IMR-90 (cell line): ENCODE results near the gene ATP6V0A4. TPM values are rescaled to one million over a fixed set of nuclear protein-coding genes. Genes with fewer than 3 reads are reported as not detected.

Experiments used
- ATAC-seq: fragments of 200-7000 bp; cut with Tn5 transposase; 2 replicates; pipeline ENCODE4 v1.9.1; 2020; ENCODE audit warnings: low read depth, mild to moderate bottlenecking, moderate library complexity
- BruUV-seq: library from RNA; stranded (reverse); fragments of 400-500 nt; replicated peaks from 2 replicates; lab custom pipeline; 2021; lab: Mats Ljungman, UMichigan
- CTCF ChIA-PET: fragments of 300-600 bp; formaldehyde crosslinking; extraction: SDS; loops from one replicate; lab custom pipeline; 2021; ENCODE audit warnings: antibody characterized with exemption; lab: Yijun Ruan, JAX
- POLR2A ChIA-PET: fragments of 300-600 bp; sonication (Branson Sonifier 250); formaldehyde crosslinking; loops from one replicate; lab custom pipeline; 2022; ENCODE audit warnings: antibody characterized with exemption; ENCODE audit not compliant: unreplicated experiment; lab: Charles Lee
- DNase-seq: peaks from one replicate; pipeline ENCODE4 v3.0.0; 2013
- H2AFZ ChIP-seq: replicated peaks from 2 replicates; pipeline ENCODE3; 2013; ENCODE audit warnings: low read length, mild to moderate bottlenecking; ENCODE audit not compliant: poor library complexity
- H2AK5ac ChIP-seq: 2 replicates; pipeline ENCODE4 v1.6.1; 2013; ENCODE audit warnings: low read depth, low read length, inconsistent platforms
- H2AK9ac ChIP-seq: replicated peaks from 2 replicates; pipeline ENCODE3; 2013; ENCODE audit warnings: mild to moderate bottlenecking, low read depth, low read length, moderate library complexity; ENCODE audit not compliant: poor library complexity
- H2BK120ac ChIP-seq: 2 replicates; pipeline ENCODE4 v1.6.1; 2013; ENCODE audit warnings: low read depth, low read length, inconsistent platforms
- H2BK15ac ChIP-seq: 3 replicates; pipeline ENCODE4 v1.6.1; 2013; ENCODE audit warnings: low read depth, low read length, inconsistent platforms
- H2BK20ac ChIP-seq: 2 replicates; pipeline ENCODE4 v1.6.1; 2013; ENCODE audit warnings: low read depth, mild to moderate bottlenecking, inconsistent platforms, low read length, moderate library complexity
- H2BK5ac ChIP-seq: 2 replicates; pipeline ENCODE4 v1.6.1; 2013; ENCODE audit warnings: mild to moderate bottlenecking, low read depth, low read length, inconsistent platforms; ENCODE audit not compliant: poor library complexity, severe bottlenecking
- H3K14ac ChIP-seq: replicated peaks from 2 replicates; pipeline ENCODE4 v1.6.1; 2013; ENCODE audit warnings: low read depth, low read length, inconsistent platforms
- H3K18ac ChIP-seq: 2 replicates; pipeline ENCODE4 v1.6.1; 2013; ENCODE audit warnings: low read depth, low read length, control low read depth
- H3K23ac ChIP-seq: 2 replicates; pipeline ENCODE4 v1.6.1; 2013; ENCODE audit warnings: low read depth, low read length, inconsistent platforms
- H3K27ac ChIP-seq: 2 replicates; pipeline ENCODE4 v1.5.1; 2013; ENCODE audit warnings: mild to moderate bottlenecking, control low read depth, low read length; ENCODE audit not compliant: insufficient read depth
- H3K27me3 ChIP-seq: 2 replicates; pipeline ENCODE4 v1.6.1; 2013; ENCODE audit warnings: low read length; ENCODE audit not compliant: control insufficient read depth, insufficient read depth
- H3K36me3 ChIP-seq: 2 replicates; pipeline ENCODE4 v1.6.1; 2013; ENCODE audit warnings: low read length, mixed read lengths; ENCODE audit not compliant: control insufficient read depth, insufficient read depth
- H3K4ac ChIP-seq: 2 replicates; pipeline ENCODE4 v1.6.1; 2013; ENCODE audit warnings: low read depth, low read length, inconsistent platforms
- H3K4me1 ChIP-seq: 2 replicates; pipeline ENCODE4 v1.6.1; 2013; ENCODE audit warnings: low read length, mixed read lengths; ENCODE audit not compliant: control insufficient read depth, insufficient read depth
- H3K4me2 ChIP-seq: 2 replicates; pipeline ENCODE4 v1.6.1; 2013; ENCODE audit warnings: low read depth, mild to moderate bottlenecking, control low read depth, low read length, moderate library complexity
- H3K4me3 ChIP-seq: 2 replicates; pipeline ENCODE4 v1.5.1; 2013; ENCODE audit warnings: low read depth, mild to moderate bottlenecking, control low read depth, low read length, moderate library complexity; ENCODE audit not compliant: insufficient read depth
- H3K56ac ChIP-seq: 2 replicates; pipeline ENCODE4 v1.6.1; 2013; ENCODE audit warnings: low read length, inconsistent platforms; ENCODE audit not compliant: insufficient read depth; ENCODE audit errors: extremely low read depth
- H3K79me1 ChIP-seq, 2 experiments: 2 replicates each; pipeline ENCODE4 v1.6.1; 2013; ENCODE audit warnings: low read length in 2 of 2, inconsistent platforms in 1 of 2, low read depth in 1 of 2
- H3K9ac ChIP-seq: 2 replicates; pipeline ENCODE4 v1.6.1; 2013; ENCODE audit warnings: low read depth, low read length, control low read depth
- H3K9me1 ChIP-seq: 2 replicates; pipeline ENCODE4 v1.6.1; 2013; ENCODE audit warnings: low read length, inconsistent platforms; ENCODE audit not compliant: insufficient read depth
- H3K9me3 ChIP-seq: 2 replicates; pipeline ENCODE4 v1.6.1; 2013; ENCODE audit warnings: low read length; ENCODE audit not compliant: control insufficient read depth, insufficient read depth
- H4K20me1 ChIP-seq: 2 replicates; pipeline ENCODE4 v1.6.1; 2013; ENCODE audit warnings: low read length, inconsistent platforms; ENCODE audit not compliant: insufficient read depth
- H4K5ac ChIP-seq: 2 replicates; pipeline ENCODE4 v1.6.1; 2013; ENCODE audit warnings: mild to moderate bottlenecking, low read depth, low read length, control low read depth
- H4K8ac ChIP-seq, 2 experiments: 2 replicates each; pipeline ENCODE4 v1.6.1; 2013; ENCODE audit warnings: low read depth in 2 of 2, low read length in 2 of 2, control low read depth in 1 of 2, inconsistent platforms in 1 of 2
- H4K91ac ChIP-seq: 2 replicates; pipeline ENCODE4 v1.6.1; 2013; ENCODE audit warnings: low read depth, low read length, inconsistent platforms; ENCODE audit not compliant: insufficient read depth
- CEBPB ChIP-seq: IDR thresholded peaks from 2 replicates; pipeline ENCODE4 v1.6.1; 2012; ENCODE audit warnings: low read depth, low read length, improper control_type of control experiment
- RAD21 ChIP-seq: IDR thresholded peaks from 2 replicates; pipeline ENCODE4 v1.6.1; 2012; ENCODE audit warnings: low read length, improper control_type of control experiment
- WGBS, 2 experiments: methylation state at CpG; one replicate each; pipeline versions ENCODE4 v1.1.5 to v1.1.7; 2013; ENCODE audit warnings: missing lambda C conversion rate in 2 of 2; ENCODE audit not compliant: insufficient read length in 1 of 2; ENCODE audit errors: extremely low coverage in 2 of 2; 5-methylcytosine and 5-hydroxymethylcytosine counted together
- dilution Hi-C: fragments of 300-500 bp; cut with HindIII; formaldehyde crosslinking; loops from one replicate; pipeline ENCODE4 v1.14.3; 2018; ENCODE audit warnings: low sequenced_read_pairs; ENCODE audit not compliant: unreplicated experiment
- in situ Hi-C: fragments of 300-500 bp; cut with MboI; formaldehyde crosslinking; loops from 3 replicates; pipeline ENCODE4 v1.14.3; 2019; ENCODE audit warnings: low sequenced_read_pairs, inconsistent platforms, mixed read lengths
- intact Hi-C: fragments of 100-400 bp; cut with micrococcal nuclease; formaldehyde crosslinking; loops from 2 replicates; pipeline ENCODE4 v1.10.0; 2022
- polyA plus RNA-seq, 3 experiments: library from polyadenylated mRNA; depleted of rRNA; stranded (reverse); fragments of >200 nt; gene quantifications; 2 replicates each; pipeline ENCODE4 v1.2.3, GENCODE V29; 2012; ENCODE audit warnings: low replicate concordance in 1 of 3
- total RNA-seq: library from RNA; depleted of rRNA; stranded (reverse); fragments of >200 nt; gene quantifications from 2 replicates; pipeline ENCODE4 v1.2.3, GENCODE V29; 2012

Gene ATP6V0A4
- total and polyA plus RNA-seq, 2 of the 4 experiments (the other 2 are of a cell fraction): 0.05 to 0.18 TPM

- no peak overlapping the region for H2BK5ac ChIP-seq
- DNase-seq (no peak), ATAC-seq (no peak)
- in situ Hi-C loops: no loop called here
- H3K23ac ChIP-seq: no peak overlapping the region
- WGBS, 2 experiments: no CpG with 5 or more reads among the region's 4 CpGs
- POLR2A ChIA-PET: no interaction called here
- H3K4me1 ChIP-seq: no peaks in the 10 kb centered on the region
- no peak overlapping the region for H3K56ac ChIP-seq
- H2AK9ac ChIP-seq: no peak overlapping the region
- no peak overlapping the region for H3K4me3 ChIP-seq
- TF ChIP-seq RAD21 (no peak), CEBPB (no peak)
- H3K27ac ChIP-seq: no peak overlapping the region
- no peak overlapping the region for H3K14ac ChIP-seq
- H3K9me1 ChIP-seq: no peaks in the 10 kb centered on the region
- H2AFZ ChIP-seq: no peak overlapping the region
- no peak overlapping the region for H3K18ac ChIP-seq
- no peaks in the 10 kb centered on the region for H3K27me3 ChIP-seq
- no peaks in the 10 kb centered on the region for H4K20me1 ChIP-seq
- H2BK20ac ChIP-seq: no peak overlapping the region
- intact Hi-C loops: no loop called here
- H4K8ac ChIP-seq: no peak overlapping the region
- no peak overlapping the region for H2BK120ac ChIP-seq
- no peaks in the 10 kb centered on the region for H3K79me1 ChIP-seq
- BruUV-seq: no TSS peak
- no peak overlapping the region for H4K5ac ChIP-seq
- CTCF ChIA-PET: no interaction called here
- no peak overlapping the region for H3K4ac ChIP-seq
- dilution Hi-C loops: no loop called here
- H3K9me3 ChIP-seq: peaks cover 3% of the 10 kb centered on the region; the same call in 1 of the 2 replicates
- no peak overlapping the region for H2AK5ac ChIP-seq
- H3K4me2 ChIP-seq: no peak overlapping the region
- H3K9ac ChIP-seq: no peak overlapping the region
- H4K91ac ChIP-seq: no peak overlapping the region
- no peaks in the 10 kb centered on the region for H3K36me3 ChIP-seq
- H2BK15ac ChIP-seq: no peak overlapping the region
Measured at GRCh38 chr7:138665249-138665648, 132.7 kb downstream of the ATP6V0A4 start.
